Loucy (cell line): ENCODE results near the gene FBXO11.

Source experiments
- H2AFZ ChIP-seq: fragments of 200-600 bp; sonication (generic); 2 replicates; pipeline ENCODE4 v1.6.0; 2016; ENCODE audit warnings: antibody characterized with exemption, mild to moderate bottlenecking, low read length, moderate library complexity
- H3F3A ChIP-seq: fragments of 200-600 bp; 2 replicates; pipeline ENCODE4 v1.6.0; 2016; ENCODE audit warnings: antibody characterized with exemption, low read depth, mild to moderate bottlenecking
- H3K27me3 ChIP-seq: fragments of 200-600 bp; sonication (generic); 2 replicates; pipeline ENCODE4 v1.6.1; 2014; ENCODE audit warnings: low read length, mild to moderate bottlenecking; ENCODE audit not compliant: insufficient read depth, poor library complexity, severe bottlenecking
- H3K36me3 ChIP-seq: fragments of 200-600 bp; sonication (generic); 2 replicates; pipeline ENCODE4 v1.6.1; 2016; ENCODE audit warnings: low read length; ENCODE audit not compliant: insufficient read depth
- H3K4me1 ChIP-seq: fragments of 200-600 bp; sonication (generic); 2 replicates; pipeline ENCODE4 v1.5.1; 2014; ENCODE audit warnings: low read length, mild to moderate bottlenecking; ENCODE audit not compliant: insufficient read depth, poor library complexity, severe bottlenecking
- H3K4me2 ChIP-seq: fragments of 200-600 bp; sonication (generic); 2 replicates; pipeline ENCODE4 v1.6.0; 2014; ENCODE audit warnings: antibody characterized with exemption, low read length, low read depth, mild to moderate bottlenecking; ENCODE audit not compliant: poor library complexity, severe bottlenecking
- H3K4me3 ChIP-seq: fragments of 200-600 bp; sonication (generic); 2 replicates; pipeline ENCODE4 v1.5.1; 2014; ENCODE audit warnings: low read length, mild to moderate bottlenecking, mixed read lengths; ENCODE audit not compliant: poor library complexity, severe bottlenecking
- H3K79me2 ChIP-seq: fragments of 200-600 bp; sonication (generic); 2 replicates; pipeline ENCODE4 v1.6.1; 2014; ENCODE audit warnings: low read length; ENCODE audit not compliant: insufficient read depth
- H3K9ac ChIP-seq: fragments of 200-600 bp; sonication (generic); 2 replicates; pipeline ENCODE4 v1.6.0; 2014; ENCODE audit warnings: mild to moderate bottlenecking, low read depth, low read length, moderate library complexity; ENCODE audit not compliant: poor library complexity, severe bottlenecking
- H3K9me2 ChIP-seq: fragments of 200-600 bp; sonication (generic); replicated peaks from 2 replicates; pipeline ENCODE4 v1.6.1; 2016; ENCODE audit warnings: low read depth, low read length, mixed read lengths
- H3K9me3 ChIP-seq: fragments of 200-600 bp; sonication (generic); 2 replicates; pipeline ENCODE4 v1.6.1; 2014; ENCODE audit warnings: mild to moderate bottlenecking, antibody characterized with exemption, low read length, low read depth; ENCODE audit not compliant: insufficient read depth
- H4K20me1 ChIP-seq: fragments of 200-600 bp; sonication (generic); 2 replicates; pipeline ENCODE4 v1.6.0; 2014; ENCODE audit warnings: antibody characterized with exemption, low read length, mild to moderate bottlenecking; ENCODE audit not compliant: insufficient read depth, poor library complexity, severe bottlenecking
- CTCF ChIP-seq: fragments of 200-600 bp; sonication (generic); conservative IDR thresholded peaks from 2 replicates; pipeline ENCODE4 v1.5.1; 2014; ENCODE audit warnings: mild to moderate bottlenecking, antibody characterized with exemption, low read length
- EZH2phosphoT487 ChIP-seq: fragments of 200-600 bp; IDR thresholded peaks from 2 replicates; pipeline ENCODE4 v1.6.1; 2018; ENCODE audit warnings: antibody characterized with exemption, mild to moderate bottlenecking, moderate library complexity, borderline replicate concordance

The FBXO11 gene

GRCh38 chr2:47778698-47779425 is 127.4 kb downstream of the FBXO11 start:
- H3K4me2 ChIP-seq, result no peak overlapping the region
- TF ChIP-seq EZH2phosphoT487, result no peak
- H3K4me1 ChIP-seq, result no peaks in the 10 kb centered on the region
- H4K20me1 ChIP-seq, result peaks cover 7% of the 10 kb centered on the region
- H3K9ac ChIP-seq, result no peak overlapping the region
- no peak overlapping the region for H3K4me3 ChIP-seq
- 0 out of 2 replicates have a peak, but pooled peaks cover 5% of the 10 kb centered on the region for H3F3A ChIP-seq
- H3K9me2 ChIP-seq, result no peaks in the 10 kb centered on the region
- no peaks in the 10 kb centered on the region for H3K36me3 ChIP-seq
- no peak overlapping the region for H2AFZ ChIP-seq
- no peaks in the 10 kb centered on the region for H3K27me3 ChIP-seq
- no peaks in the 10 kb centered on the region for H3K9me3 ChIP-seq
- peaks cover 1% of the 10 kb centered on the region; the same call in 1 of the 2 replicates for H3K79me2 ChIP-seq

DNA sequence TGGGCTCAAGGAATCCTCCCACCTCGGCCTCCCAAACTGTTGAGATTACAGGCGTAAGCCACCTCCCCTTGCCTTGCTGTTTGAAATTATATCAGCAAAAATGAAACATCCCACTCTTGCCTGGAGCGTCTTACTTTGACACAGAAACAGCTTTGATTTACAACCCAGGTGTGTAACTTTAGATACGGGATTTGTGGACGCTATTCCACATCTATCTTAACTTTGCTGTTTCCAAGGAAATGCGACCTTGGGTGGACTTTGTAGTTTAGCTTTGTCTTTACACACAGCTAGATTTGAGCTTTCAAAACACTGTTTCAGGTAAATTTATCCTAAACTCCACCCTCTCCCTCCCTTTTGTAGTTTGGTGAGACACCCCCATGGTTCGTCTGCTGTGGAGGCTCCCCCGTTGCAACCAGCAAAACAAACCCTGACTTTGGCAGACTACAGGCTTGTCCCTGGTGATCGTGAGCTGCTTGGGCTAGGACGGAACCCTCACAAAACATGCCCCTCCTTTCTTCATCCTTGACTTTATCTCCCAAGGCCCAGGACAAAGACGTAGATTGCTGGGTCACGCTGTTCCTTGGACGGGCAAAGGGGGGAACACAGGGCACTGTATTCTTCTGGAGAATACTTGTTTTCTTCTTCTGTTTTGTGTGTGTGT is 128.9 kb downstream of the FBXO11 start:
- Histone ChIP-seq H3K4me1 (no peaks in the 10 kb centered on the region), H3K4me2 (no peak overlapping the region), H3K9me3 (no peaks in the 10 kb centered on the region), H3K4me3 (no peak overlapping the region), H3K9ac (no peak overlapping the region), H4K20me1 (no peaks in the 10 kb centered on the region), H3K9me2 (no peaks in the 10 kb centered on the region), H3K79me2 (no peaks in the 10 kb centered on the region), H3K36me3 (no peaks in the 10 kb centered on the region), H3F3A (no peaks in the 10 kb centered on the region), H2AFZ (no peak overlapping the region), H3K27me3 (no peaks in the 10 kb centered on the region)
- TF ChIP-seq CTCF (no peak), EZH2phosphoT487 (no peak)

GRCh38 chr2:47774567-47774966 is 131.7 kb downstream of the FBXO11 start:
- TF ChIP-seq CTCF, result no peak
- no peak for TF ChIP-seq EZH2phosphoT487
- H3K4me2 ChIP-seq, result no peak overlapping the region
- H3K4me3 ChIP-seq, result no peak overlapping the region
- H3K4me1 ChIP-seq, result no peaks in the 10 kb centered on the region
- H3K36me3 ChIP-seq, result no peaks in the 10 kb centered on the region
- no peaks in the 10 kb centered on the region for H3K27me3 ChIP-seq
- H3K79me2 ChIP-seq, result no peaks in the 10 kb centered on the region
- H4K20me1 ChIP-seq, result no peaks in the 10 kb centered on the region
- H3K9ac ChIP-seq, result no peak overlapping the region
- no peaks in the 10 kb centered on the region for H3K9me3 ChIP-seq
- H2AFZ ChIP-seq, result no peak overlapping the region
- H3K9me2 ChIP-seq, result no peaks in the 10 kb centered on the region
- no peaks in the 10 kb centered on the region for H3F3A ChIP-seq
